GM12878 (cell line): ENCODE data around the gene CHODL. TPM values are rescaled to one million over a fixed set of nuclear protein-coding genes. Genes with fewer than 3 reads are reported as not detected.

Source experiments
- ATAC-seq: fragments of 200-7000 bp; cut with Tn5 transposase; 3 replicates; pipeline ENCODE4 v1.9.1; 2020; ENCODE audit warnings: mild to moderate bottlenecking, moderate library complexity
- BruUV-seq: library from RNA; stranded (reverse); fragments of 400-500 nt; replicated peaks from 2 replicates; lab custom pipeline; 2021; lab: Mats Ljungman, UMichigan
- CTCF ChIA-PET: fragments of 300-600 bp; sonication (Branson Sonifier 250); formaldehyde crosslinking; extraction: SDS; loops from one replicate; lab custom pipeline; 2021; ENCODE audit warnings: inconsistent platforms; lab: Yijun Ruan, JAX
- POLR2A ChIA-PET: fragments of 350-600 bp; formaldehyde crosslinking; extraction: SDS; loops from one replicate; lab custom pipeline; 2021; ENCODE audit warnings: inconsistent platforms; lab: Charles Lee
- RAD21 ChIA-PET: fragments of 300-600 bp; sonication (Branson Sonifier 250); formaldehyde crosslinking; loops from one replicate; lab custom pipeline; 2023; ENCODE audit warnings: antibody characterized with exemption; ENCODE audit not compliant: unreplicated experiment; lab: Charles Lee
- SMC1A ChIA-PET: fragments of 300-600 bp; sonication (Branson Sonifier 250); formaldehyde crosslinking; loops from one replicate; lab custom pipeline; 2023; ENCODE audit not compliant: unreplicated experiment, uncharacterized antibody; lab: Charles Lee
- DNase-seq: peaks from one replicate; pipeline ENCODE4 v3.0.0-alpha.2; 2011; ENCODE audit warnings: low read depth, low spot score
- FAIRE-seq: peaks from 3 replicates; lab custom pipeline; 2011; peaks lifted over from hg19 to GRCh38; lab: Jason Lieb, UNC
- H2AFZ ChIP-seq: 2 replicates; pipeline ENCODE4 v1.6.0; 2011; ENCODE audit warnings: low read depth, low read length, control low read depth; ENCODE audit not compliant: control insufficient read depth
- H3K27ac ChIP-seq: 2 replicates; pipeline ENCODE4 v1.5.1; 2011; ENCODE audit warnings: control low read depth; ENCODE audit not compliant: control insufficient read depth, insufficient read depth
- H3K27me3 ChIP-seq, 2 experiments: replicated peaks in 1 of 2; 2 replicates each; pipeline versions ENCODE4 v1.6.0 to v1.6.1; 2011; ENCODE audit warnings: low read length in 1 of 2; ENCODE audit not compliant: control insufficient read depth in 2 of 2, insufficient read depth in 2 of 2
- H3K36me3 ChIP-seq, 2 experiments: 2 replicates each; pipeline ENCODE4 v1.5.1; 2011; ENCODE audit warnings: low read length in 1 of 2; ENCODE audit not compliant: control insufficient read depth in 2 of 2, insufficient read depth in 2 of 2
- H3K4me1 ChIP-seq: 2 replicates; pipeline ENCODE4 v1.6.1; 2011; ENCODE audit warnings: mild to moderate bottlenecking, low read length, moderate library complexity, mixed read lengths; ENCODE audit not compliant: control insufficient read depth, insufficient read depth
- H3K4me2 ChIP-seq: 2 replicates; pipeline ENCODE4 v1.6.0; 2011; ENCODE audit warnings: control low read depth; ENCODE audit not compliant: control insufficient read depth, insufficient read depth
- H3K4me3 ChIP-seq: fragments of 200-600 bp; sonication (generic); 2 replicates; pipeline ENCODE4 v1.5.1; 2016
- H3K79me2 ChIP-seq: 2 replicates; pipeline ENCODE4 v1.6.0; 2011; ENCODE audit warnings: low read length; ENCODE audit not compliant: control insufficient read depth, insufficient read depth
- H3K9ac ChIP-seq: 2 replicates; pipeline ENCODE4 v1.8.0; 2011; ENCODE audit warnings: low read length, control low read depth, mixed read lengths; ENCODE audit not compliant: control insufficient read depth, insufficient read depth
- H3K9me3 ChIP-seq: replicated peaks from 3 replicates; pipeline ENCODE4 v1.5.1; 2011; ENCODE audit warnings: mild to moderate bottlenecking, low read length; ENCODE audit not compliant: control insufficient read depth, insufficient read depth
- H4K20me1 ChIP-seq: 2 replicates; pipeline ENCODE4 v1.6.0; 2011; ENCODE audit not compliant: control insufficient read depth, insufficient read depth
- CBFB ChIP-seq: IDR thresholded peaks from 2 replicates; pipeline ENCODE4 v1.6.1; 2016; ENCODE audit warnings: antibody characterized with exemption, low read depth
- CHD2 ChIP-seq: IDR thresholded peaks from 2 replicates; pipeline ENCODE4 v1.6.1; 2011; ENCODE audit warnings: low read depth, low read length, improper control_type of control experiment, borderline replicate concordance
- E4F1 ChIP-seq: fragments of 450-650 bp; IDR thresholded peaks from 2 replicates; pipeline ENCODE4 v1.6.1; 2018; ENCODE audit warnings: borderline replicate concordance, mild to moderate bottlenecking; ENCODE audit not compliant: partially characterized antibody
- EED ChIP-seq: sonication (generic); IDR thresholded peaks from 2 replicates; pipeline ENCODE4 v1.6.1; 2016; ENCODE audit warnings: antibody characterized with exemption, low read depth
- EGR1 ChIP-seq, 2 experiments: IDR thresholded peaks; 1 replicate in 1 of 2; 2 replicates in 1 of 2; pipeline ENCODE4 v1.6.1; 2011 to 2012; ENCODE audit warnings: low read depth in 2 of 2, low read length in 2 of 2, borderline replicate concordance in 1 of 2, mild to moderate bottlenecking in 1 of 2, moderate library complexity in 1 of 2
- EZH2 ChIP-seq: IDR thresholded peaks from 2 replicates; pipeline ENCODE4 v1.6.1; 2012; ENCODE audit warnings: low read depth, mild to moderate bottlenecking, control low read depth, inconsistent platforms, low read length, borderline replicate concordance; ENCODE audit not compliant: control insufficient read depth
- FOXK2 ChIP-seq: fragments of 450-650 bp; IDR thresholded peaks from 2 replicates; pipeline ENCODE4 v1.6.1; 2017; ENCODE audit warnings: mild to moderate bottlenecking, moderate library complexity
- MTA2 ChIP-seq: fragments of 450-650 bp; IDR thresholded peaks from 2 replicates; pipeline ENCODE4 v1.6.1; 2016; ENCODE audit warnings: low read depth, mild to moderate bottlenecking, moderate library complexity
- MTA3 ChIP-seq: IDR thresholded peaks from 2 replicates; pipeline ENCODE4 v1.6.1; 2012; ENCODE audit warnings: low read length, inconsistent platforms, borderline replicate concordance
- PAX5 ChIP-seq: IDR thresholded peaks from 2 replicates; pipeline ENCODE4 v1.6.1; 2011; ENCODE audit warnings: low read depth, low read length, borderline replicate concordance
- SMARCA5 ChIP-seq: fragments of 450-650 bp; IDR thresholded peaks from 2 replicates; pipeline ENCODE4 v1.6.1; 2017; ENCODE audit warnings: mild to moderate bottlenecking
- SPI1 ChIP-seq: IDR thresholded peaks from 2 replicates; pipeline ENCODE4 v1.6.1; 2011; ENCODE audit warnings: low read depth, mild to moderate bottlenecking, low read length, moderate library complexity, borderline replicate concordance; ENCODE audit not compliant: insufficient read depth
- TCF12 ChIP-seq: IDR thresholded peaks from 2 replicates; pipeline ENCODE4 v1.6.1; 2011; ENCODE audit warnings: low read depth, mild to moderate bottlenecking, low read length
- WGBS: methylation state at CpG from one replicate; pipeline ENCODE4 v1.1.6; 2016; ENCODE audit warnings: low lambda C conversion rate; ENCODE audit not compliant: insufficient replicate concordance, insufficient coverage; ENCODE audit errors: missing lambda C conversion rate; 5-methylcytosine and 5-hydroxymethylcytosine counted together
- in situ Hi-C: fragments of 300-500 bp; cut with MboI; formaldehyde crosslinking; loops from 9 replicates; pipeline ENCODE4 v1.14.3; 2018; ENCODE audit warnings: mixed read lengths
- intact Hi-C: fragments of 100-400 bp; cut with micrococcal nuclease; formaldehyde crosslinking; loops from one replicate; pipeline ENCODE4 v1.14.2; 2022; ENCODE audit not compliant: unreplicated experiment
- polyA plus RNA-seq, 11 experiments: library from polyadenylated mRNA; depleted of rRNA in 4 of 11; unstranded in 6 of 11; stranded (reverse) in 5 of 11; fragments of >200 nt; fragmentation: Nextera tagmentation in 4 of 11; fragmentation: Illumina TruSeq in 1 of 11; extraction: Ambion mirVana in 4 of 11; extraction: Trizol in 1 of 11; gene quantifications; 1 replicate in 1 of 11; 2 replicates in 10 of 11; pipeline versions ENCODE4 v1.2.1 to v1.2.3, GENCODE V29; 2011 to 2016; ENCODE audit warnings: inconsistent platforms in 2 of 11, missing spikeins in 2 of 11, low read depth in 1 of 11
- total RNA-seq, 4 experiments: library from RNA; depleted of rRNA in 3 of 4; stranded (reverse); fragments of >200 nt in 3 of 4; fragmentation: Illumina TruSeq in 1 of 4; extraction: Trizol in 1 of 4; gene quantifications; 2 replicates each; pipeline versions ENCODE4 v1.2.1 to v1.2.3, GENCODE V29; 2013 to 2021
- TF ChIP-seq, protein P1 (sequence below): fragments of 450-650 bp; IDR thresholded peaks from 2 replicates; pipeline ENCODE4 v1.6.1; 2017; ENCODE audit warnings: borderline replicate concordance
- TF ChIP-seq, protein P2 (sequence below): IDR thresholded peaks from 2 replicates; pipeline ENCODE4 v1.6.1; 2011; ENCODE audit warnings: borderline replicate concordance, low read depth, mild to moderate bottlenecking, moderate library complexity, mixed read lengths, low read length; ENCODE audit not compliant: insufficient read depth; ENCODE audit errors: extremely low read length
- TF ChIP-seq, protein P3 (sequence below): fragments of 450-650 bp; IDR thresholded peaks from 2 replicates; pipeline ENCODE4 v1.6.1; 2017; ENCODE audit warnings: antibody characterized with exemption, mild to moderate bottlenecking, moderate library complexity

CHODL gene
- total and polyA plus RNA-seq, 10 of the 15 experiments (the other 5 are each of a cell fraction or from before 2014, with no cell fraction given): 0.11 to 0.69 (median 0.20) TPM; not detected in 1

DNA sequence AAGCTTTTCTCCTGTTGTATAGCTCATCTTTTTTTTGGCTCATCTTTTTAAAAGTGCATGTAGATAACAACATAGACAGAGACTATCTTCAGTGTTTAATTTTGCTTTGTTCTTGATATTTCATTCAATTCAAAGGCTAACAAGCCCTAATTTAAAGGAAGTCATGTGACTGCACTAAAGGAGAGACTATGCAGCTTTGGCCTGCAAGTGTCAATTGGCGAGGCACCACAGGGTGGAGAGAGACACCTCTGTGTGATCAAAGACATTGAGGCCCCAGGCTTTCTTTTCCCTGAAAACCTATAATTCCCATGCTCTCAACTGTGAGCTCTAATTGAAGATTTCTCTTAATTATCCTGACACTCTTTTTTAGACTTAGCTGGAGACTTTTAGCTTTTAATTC lies 53.6 kb downstream of the CHODL start:
- Histone ChIP-seq H3K4me3 (no peak overlapping the region), H3K4me1 (no peaks in the 10 kb centered on the region), H3K9ac (no peak overlapping the region), H3K27ac (no peak overlapping the region), H3K4me2 (no peak overlapping the region), H3K27me3 (no peaks in the 10 kb centered on the region), H3K36me3 (no peaks in the 10 kb centered on the region), H3K9me3 (no peaks in the 10 kb centered on the region), H4K20me1 (no peaks in the 10 kb centered on the region), H2AFZ (no peak overlapping the region), H3K79me2 (no peaks in the 10 kb centered on the region)
- in situ Hi-C loops (no loop called here), intact Hi-C loops (no loop called here)
- BruUV-seq: no TSS peak
- DNase-seq (no peak), ATAC-seq (no peak), FAIRE-seq (no peak)
- ChIA-PET RAD21 (no interaction called here), POLR2A (no interaction called here), SMC1A (interaction anchor here (1.5 kb wide), 1 partner anchor 71 kb away, joined by 5 read pairs; no protein-coding TSS in a partner anchor), CTCF (no interaction called here)
- WGBS: 10% methylated on average over 1 of the region's 1 CpG
- TF ChIP-seq MTA2 (no peak), EZH2 (no peak), CBFB (no peak), SPI1 (no peak), MTA3 (no peak), TCF12 (no peak), CHD2 (no peak), FOXK2 (no peak), SMARCA5 (no peak), EED (no peak), PAX5 (no peak), E4F1 (no peak), EGR1 (IDR thresholded peaks at IDR 0.05; ENCODE audit: borderline replicate concordance in 1 of 2, low read depth in 2 of 2, low read length in 2 of 2) (no peak)
- TF ChIP-seq, protein P1, sequence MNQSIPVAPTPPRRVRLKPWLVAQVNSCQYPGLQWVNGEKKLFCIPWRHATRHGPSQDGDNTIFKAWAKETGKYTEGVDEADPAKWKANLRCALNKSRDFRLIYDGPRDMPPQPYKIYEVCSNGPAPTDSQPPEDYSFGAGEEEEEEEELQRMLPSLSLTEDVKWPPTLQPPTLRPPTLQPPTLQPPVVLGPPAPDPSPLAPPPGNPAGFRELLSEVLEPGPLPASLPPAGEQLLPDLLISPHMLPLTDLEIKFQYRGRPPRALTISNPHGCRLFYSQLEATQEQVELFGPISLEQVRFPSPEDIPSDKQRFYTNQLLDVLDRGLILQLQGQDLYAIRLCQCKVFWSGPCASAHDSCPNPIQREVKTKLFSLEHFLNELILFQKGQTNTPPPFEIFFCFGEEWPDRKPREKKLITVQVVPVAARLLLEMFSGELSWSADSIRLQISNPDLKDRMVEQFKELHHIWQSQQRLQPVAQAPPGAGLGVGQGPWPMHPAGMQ: no peak
- TF ChIP-seq, protein P2, sequence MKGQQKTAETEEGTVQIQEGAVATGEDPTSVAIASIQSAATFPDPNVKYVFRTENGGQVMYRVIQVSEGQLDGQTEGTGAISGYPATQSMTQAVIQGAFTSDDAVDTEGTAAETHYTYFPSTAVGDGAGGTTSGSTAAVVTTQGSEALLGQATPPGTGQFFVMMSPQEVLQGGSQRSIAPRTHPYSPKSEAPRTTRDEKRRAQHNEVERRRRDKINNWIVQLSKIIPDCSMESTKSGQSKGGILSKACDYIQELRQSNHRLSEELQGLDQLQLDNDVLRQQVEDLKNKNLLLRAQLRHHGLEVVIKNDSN: no peak
- TF ChIP-seq, protein P3, sequence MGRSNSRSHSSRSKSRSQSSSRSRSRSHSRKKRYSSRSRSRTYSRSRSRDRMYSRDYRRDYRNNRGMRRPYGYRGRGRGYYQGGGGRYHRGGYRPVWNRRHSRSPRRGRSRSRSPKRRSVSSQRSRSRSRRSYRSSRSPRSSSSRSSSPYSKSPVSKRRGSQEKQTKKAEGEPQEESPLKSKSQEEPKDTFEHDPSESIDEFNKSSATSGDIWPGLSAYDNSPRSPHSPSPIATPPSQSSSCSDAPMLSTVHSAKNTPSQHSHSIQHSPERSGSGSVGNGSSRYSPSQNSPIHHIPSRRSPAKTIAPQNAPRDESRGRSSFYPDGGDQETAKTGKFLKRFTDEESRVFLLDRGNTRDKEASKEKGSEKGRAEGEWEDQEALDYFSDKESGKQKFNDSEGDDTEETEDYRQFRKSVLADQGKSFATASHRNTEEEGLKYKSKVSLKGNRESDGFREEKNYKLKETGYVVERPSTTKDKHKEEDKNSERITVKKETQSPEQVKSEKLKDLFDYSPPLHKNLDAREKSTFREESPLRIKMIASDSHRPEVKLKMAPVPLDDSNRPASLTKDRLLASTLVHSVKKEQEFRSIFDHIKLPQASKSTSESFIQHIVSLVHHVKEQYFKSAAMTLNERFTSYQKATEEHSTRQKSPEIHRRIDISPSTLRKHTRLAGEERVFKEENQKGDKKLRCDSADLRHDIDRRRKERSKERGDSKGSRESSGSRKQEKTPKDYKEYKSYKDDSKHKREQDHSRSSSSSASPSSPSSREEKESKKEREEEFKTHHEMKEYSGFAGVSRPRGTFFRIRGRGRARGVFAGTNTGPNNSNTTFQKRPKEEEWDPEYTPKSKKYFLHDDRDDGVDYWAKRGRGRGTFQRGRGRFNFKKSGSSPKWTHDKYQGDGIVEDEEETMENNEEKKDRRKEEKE: no peak
